Measurements from ENCODE around the gene KCNF1.

DNA sequence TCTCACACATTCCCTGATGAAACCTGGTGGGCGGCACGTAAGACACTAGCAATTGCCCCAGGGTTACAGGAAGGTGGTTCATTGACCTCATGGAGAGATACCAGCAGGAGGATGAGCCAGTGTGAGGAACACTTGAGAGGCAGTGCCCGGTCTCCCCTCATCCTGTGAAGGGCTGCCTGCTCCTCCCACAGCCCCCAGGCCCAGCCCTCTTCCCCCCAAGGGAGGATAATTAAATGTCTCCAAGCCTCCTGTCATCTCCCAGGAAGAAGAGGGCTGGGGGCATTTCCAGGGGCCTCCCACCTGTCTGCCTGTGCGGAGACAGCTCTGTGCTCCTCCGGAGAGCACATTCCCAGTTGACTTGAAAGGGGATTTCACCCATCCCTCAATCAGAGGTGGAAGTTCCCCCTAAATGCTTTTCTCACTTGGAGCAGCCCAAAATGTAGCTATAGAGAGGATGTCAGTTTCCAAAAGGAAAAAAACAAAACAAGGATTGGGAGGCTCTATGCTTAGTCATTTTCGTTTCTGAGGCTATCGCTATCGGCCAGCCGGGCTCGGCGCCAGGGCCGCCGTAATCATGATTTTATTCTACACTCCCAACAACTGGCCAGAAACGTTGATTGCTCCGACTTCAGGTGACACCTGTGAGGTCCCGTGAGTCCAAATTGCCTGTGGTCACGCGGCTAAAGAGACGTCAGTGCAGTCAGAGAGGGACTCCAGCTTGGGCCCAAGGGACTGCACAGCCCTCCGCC is 7.1 kb downstream of the KCNF1 start:
- TF ChIP-seq CTCF (conservative IDR thresholded peaks at IDR 0.05 in 1 of 2, IDR thresholded peaks at IDR 0.05 in 1 of 2; ENCODE audit: low read depth in 1 of 2, low read length in 2 of 2), result no peak
- no peak for TF ChIP-seq EZH2 (IDR thresholded peaks at IDR 0.05; ENCODE audit: low read length, missing control alignments)
